Measurements from ENCODE around the gene FAM161A.

- TF ChIP-seq POLR2A (IDR thresholded peaks at IDR 0.05) (no peak), CTCF (IDR thresholded peaks at IDR 0.05 in 4 of 5, conservative IDR thresholded peaks at IDR 0.05 in 1 of 5) (no peak)
Observed at GRCh38 chr2:61832183-61832841, 21.5 kb downstream of the FAM161A start.
